ENCODE results near the gene PRKCH.

- TF ChIP-seq POLR2AphosphoS5 (IDR thresholded peaks at IDR 0.05; ENCODE audit: borderline replicate concordance, low read depth, low read length) (no peak), EZH2 (IDR thresholded peaks at IDR 0.05) (no peak), FOXP2 (optimal IDR thresholded peaks at IDR 0.05; ENCODE audit: control extremely low read depth, extremely low read length, insufficient read depth) (no peak)
These were observed 197.0 kb downstream of the PRKCH start for GRCh38 chr14:61518403-61518802.

All from SK-N-MC (cell line).